Measurements from ENCODE around the gene GALK2.

The GALK2 gene

GRCh38 chr15:49279521-49280456 is 109.7 kb downstream of the GALK2 start:
- H3K36me3 ChIP-seq (ENCODE audit: low read length), result no peaks in the 10 kb centered on the region
- no peak overlapping the region for H2AFZ ChIP-seq (ENCODE audit: low read depth, low read length, severe bottlenecking)
- H3F3A ChIP-seq (ENCODE audit: insufficient read depth), result no peaks in the 10 kb centered on the region
- H3K27ac ChIP-seq (ENCODE audit: low read depth, low read length), result no peak overlapping the region
- no peaks in the 10 kb centered on the region for H3K79me2 ChIP-seq (ENCODE audit: insufficient read depth, low read length)
- H4K20me1 ChIP-seq (ENCODE audit: low read depth, low read length), result no peaks in the 10 kb centered on the region
- H3K9me3 ChIP-seq (ENCODE audit: insufficient read depth, low read length), result no peaks in the 10 kb centered on the region
- H3K9ac ChIP-seq (ENCODE audit: low read length), result no peak overlapping the region
- H3K4me3 ChIP-seq (ENCODE audit: insufficient read depth, low read length, poor library complexity, severe bottlenecking), result no peak overlapping the region
- TF ChIP-seq EZH2phosphoT487 (conservative IDR thresholded peaks at IDR 0.05; ENCODE audit: low read length), result no peak
- TF ChIP-seq, protein P1, sequence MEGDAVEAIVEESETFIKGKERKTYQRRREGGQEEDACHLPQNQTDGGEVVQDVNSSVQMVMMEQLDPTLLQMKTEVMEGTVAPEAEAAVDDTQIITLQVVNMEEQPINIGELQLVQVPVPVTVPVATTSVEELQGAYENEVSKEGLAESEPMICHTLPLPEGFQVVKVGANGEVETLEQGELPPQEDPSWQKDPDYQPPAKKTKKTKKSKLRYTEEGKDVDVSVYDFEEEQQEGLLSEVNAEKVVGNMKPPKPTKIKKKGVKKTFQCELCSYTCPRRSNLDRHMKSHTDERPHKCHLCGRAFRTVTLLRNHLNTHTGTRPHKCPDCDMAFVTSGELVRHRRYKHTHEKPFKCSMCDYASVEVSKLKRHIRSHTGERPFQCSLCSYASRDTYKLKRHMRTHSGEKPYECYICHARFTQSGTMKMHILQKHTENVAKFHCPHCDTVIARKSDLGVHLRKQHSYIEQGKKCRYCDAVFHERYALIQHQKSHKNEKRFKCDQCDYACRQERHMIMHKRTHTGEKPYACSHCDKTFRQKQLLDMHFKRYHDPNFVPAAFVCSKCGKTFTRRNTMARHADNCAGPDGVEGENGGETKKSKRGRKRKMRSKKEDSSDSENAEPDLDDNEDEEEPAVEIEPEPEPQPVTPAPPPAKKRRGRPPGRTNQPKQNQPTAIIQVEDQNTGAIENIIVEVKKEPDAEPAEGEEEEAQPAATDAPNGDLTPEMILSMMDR (IDR thresholded peaks at IDR 0.05; ENCODE audit: insufficient read depth, low read length, poor library complexity, severe bottlenecking), result no peak
- H3K4me2 ChIP-seq (ENCODE audit: low read depth, low read length, poor library complexity, severe bottlenecking), result no peak overlapping the region
- no peaks in the 10 kb centered on the region for H3K9me2 ChIP-seq (replicated peaks; ENCODE audit: insufficient read depth, low read length)
- no peaks in the 10 kb centered on the region for H3K27me3 ChIP-seq (ENCODE audit: low read length)

DNA sequence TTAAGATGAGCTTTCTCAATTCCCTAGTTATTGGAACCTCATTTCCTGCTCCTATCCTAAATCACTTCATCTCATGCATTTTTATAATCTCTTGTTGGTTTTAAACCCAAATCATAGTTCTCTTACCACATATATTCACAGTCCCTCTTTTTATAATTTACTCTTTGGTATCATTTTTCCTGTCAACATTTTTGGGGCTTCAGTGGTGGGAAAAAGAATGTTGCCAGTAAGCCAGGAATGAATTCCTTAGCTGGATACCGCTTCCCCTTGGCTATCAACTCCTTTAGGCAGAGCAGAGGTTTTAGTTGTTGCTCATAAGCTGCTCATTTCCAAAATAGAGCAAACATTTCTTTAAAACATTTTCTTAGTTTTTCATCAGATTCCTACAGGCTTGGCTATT is 112.3 kb downstream of the GALK2 start:
- no peak for TF ChIP-seq EZH2phosphoT487 (conservative IDR thresholded peaks at IDR 0.05; ENCODE audit: low read length)
- TF ChIP-seq, protein P1 (IDR thresholded peaks at IDR 0.05; ENCODE audit: insufficient read depth, low read length, poor library complexity, severe bottlenecking), result no peak
- H3K4me3 ChIP-seq (ENCODE audit: insufficient read depth, low read length, poor library complexity, severe bottlenecking), result no peak overlapping the region
- no peak overlapping the region for H3K27ac ChIP-seq (ENCODE audit: low read depth, low read length)
- H2AFZ ChIP-seq (ENCODE audit: low read depth, low read length, severe bottlenecking), result no peak overlapping the region
- H3K9ac ChIP-seq (ENCODE audit: low read length), result no peak overlapping the region
- H4K20me1 ChIP-seq (ENCODE audit: low read depth, low read length), result no peaks in the 10 kb centered on the region
- H3K36me3 ChIP-seq (ENCODE audit: low read length), result no peaks in the 10 kb centered on the region
- H3K79me2 ChIP-seq (ENCODE audit: insufficient read depth, low read length), result no peaks in the 10 kb centered on the region
- H3K27me3 ChIP-seq (ENCODE audit: low read length), result no peaks in the 10 kb centered on the region
- no peaks in the 10 kb centered on the region for H3K9me2 ChIP-seq (replicated peaks; ENCODE audit: insufficient read depth, low read length)
- no peak overlapping the region for H3K4me2 ChIP-seq (ENCODE audit: low read depth, low read length, poor library complexity, severe bottlenecking)
- H3K9me3 ChIP-seq (ENCODE audit: insufficient read depth, low read length), result no peaks in the 10 kb centered on the region
- H3F3A ChIP-seq (ENCODE audit: insufficient read depth), result no peaks in the 10 kb centered on the region

DNA sequence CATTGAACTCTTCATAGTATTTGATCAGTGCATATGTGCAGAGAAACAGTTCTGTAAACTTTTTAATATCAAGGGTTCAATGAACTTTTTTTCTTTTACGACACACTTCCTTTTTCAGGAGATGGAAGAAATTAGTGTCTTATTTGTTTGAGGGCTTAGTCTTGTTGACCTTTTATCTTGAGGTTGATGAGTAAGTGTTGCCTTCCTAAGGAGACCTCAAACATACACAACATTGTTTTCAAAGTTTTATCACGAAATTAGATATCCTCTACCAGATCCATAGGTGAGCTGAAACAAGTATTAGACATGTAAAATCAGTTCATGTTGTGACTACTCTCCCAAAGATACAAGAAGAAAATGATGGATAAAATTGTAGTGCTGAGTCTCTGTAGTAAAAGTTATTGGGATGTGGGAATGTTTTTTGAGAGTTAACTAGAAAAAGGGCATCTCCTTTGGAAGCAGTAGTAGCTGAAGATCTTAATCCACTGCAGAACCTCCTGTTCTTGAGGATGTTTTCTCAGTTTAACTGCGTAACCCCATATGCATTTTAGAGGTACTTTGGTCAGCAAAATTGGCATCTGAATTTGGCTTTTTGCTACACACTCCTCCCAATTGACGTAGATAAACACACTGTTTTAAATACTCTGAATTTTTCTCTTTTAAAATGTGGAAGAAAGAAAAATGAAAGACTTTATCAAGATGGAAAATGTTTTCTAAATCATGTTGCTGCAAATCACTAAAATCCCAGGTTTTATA is 116.8 kb downstream of the GALK2 start:
- no peaks in the 10 kb centered on the region for H3F3A ChIP-seq (ENCODE audit: insufficient read depth)
- no peak overlapping the region for H3K4me3 ChIP-seq (ENCODE audit: insufficient read depth, low read length, poor library complexity, severe bottlenecking)
- H4K20me1 ChIP-seq (ENCODE audit: low read depth, low read length), result no peaks in the 10 kb centered on the region
- H3K27ac ChIP-seq (ENCODE audit: low read depth, low read length), result no peak overlapping the region
- H3K9me3 ChIP-seq (ENCODE audit: insufficient read depth, low read length), result no peaks in the 10 kb centered on the region
- no peak for TF ChIP-seq EZH2phosphoT487 (conservative IDR thresholded peaks at IDR 0.05; ENCODE audit: low read length)
- TF ChIP-seq, protein P1 (IDR thresholded peaks at IDR 0.05; ENCODE audit: insufficient read depth, low read length, poor library complexity, severe bottlenecking), result no peak
- no peaks in the 10 kb centered on the region for H3K79me2 ChIP-seq (ENCODE audit: insufficient read depth, low read length)
- H3K27me3 ChIP-seq (ENCODE audit: low read length), result no peaks in the 10 kb centered on the region
- no peak overlapping the region for H3K4me2 ChIP-seq (ENCODE audit: low read depth, low read length, poor library complexity, severe bottlenecking)
- H3K9me2 ChIP-seq (replicated peaks; ENCODE audit: insufficient read depth, low read length), result no peaks in the 10 kb centered on the region
- H2AFZ ChIP-seq (ENCODE audit: low read depth, low read length, severe bottlenecking), result no peak overlapping the region
- no peak overlapping the region for H3K9ac ChIP-seq (ENCODE audit: low read length)
- H3K36me3 ChIP-seq (ENCODE audit: low read length), result no peaks in the 10 kb centered on the region
